Thyroid gland (tissue), 4 donors: ENCODE data around the gene GKN2.

Experiments
- POLR2A ChIP-seq, 2 donors: fragments of 450-650 bp; IDR thresholded peaks; one replicate each; pipeline ENCODE4 v1.6.1; 2017; ENCODE audit warnings: antibody characterized with exemption in 2 of 2, mild to moderate bottlenecking in 2 of 2, moderate library complexity in 1 of 2
- TF ChIP-seq, protein P1 (sequence below), 6 experiments: fragments of 200-600 bp in 3 of 6; fragments of 450-650 bp in 3 of 6; sonication (generic) in 3 of 6; IDR thresholded peaks; one replicate each; pipeline ENCODE4 v1.5.1; 2016 to 2019; ENCODE audit warnings: antibody characterized with exemption in 6 of 6, mild to moderate bottlenecking in 2 of 6, inconsistent platforms in 1 of 6, moderate library complexity in 1 of 6

GRCh38 chr2:68936427-68936826 lies 16.3 kb downstream of the GKN2 start:
- TF ChIP-seq, protein P1, sequence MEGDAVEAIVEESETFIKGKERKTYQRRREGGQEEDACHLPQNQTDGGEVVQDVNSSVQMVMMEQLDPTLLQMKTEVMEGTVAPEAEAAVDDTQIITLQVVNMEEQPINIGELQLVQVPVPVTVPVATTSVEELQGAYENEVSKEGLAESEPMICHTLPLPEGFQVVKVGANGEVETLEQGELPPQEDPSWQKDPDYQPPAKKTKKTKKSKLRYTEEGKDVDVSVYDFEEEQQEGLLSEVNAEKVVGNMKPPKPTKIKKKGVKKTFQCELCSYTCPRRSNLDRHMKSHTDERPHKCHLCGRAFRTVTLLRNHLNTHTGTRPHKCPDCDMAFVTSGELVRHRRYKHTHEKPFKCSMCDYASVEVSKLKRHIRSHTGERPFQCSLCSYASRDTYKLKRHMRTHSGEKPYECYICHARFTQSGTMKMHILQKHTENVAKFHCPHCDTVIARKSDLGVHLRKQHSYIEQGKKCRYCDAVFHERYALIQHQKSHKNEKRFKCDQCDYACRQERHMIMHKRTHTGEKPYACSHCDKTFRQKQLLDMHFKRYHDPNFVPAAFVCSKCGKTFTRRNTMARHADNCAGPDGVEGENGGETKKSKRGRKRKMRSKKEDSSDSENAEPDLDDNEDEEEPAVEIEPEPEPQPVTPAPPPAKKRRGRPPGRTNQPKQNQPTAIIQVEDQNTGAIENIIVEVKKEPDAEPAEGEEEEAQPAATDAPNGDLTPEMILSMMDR (IDR thresholded peaks at IDR 0.05), result no peak
- TF ChIP-seq POLR2A (IDR thresholded peaks at IDR 0.05), result no peak
